GM19240 (cell line): ENCODE measurements around the gene BASP1.
"Not testable (repeated sequence)": the region's sequence is repeated elsewhere in the genome, so short reads cannot be mapped to it uniquely, and the experiment has no call there.

Source experiments
- DNase-seq: peaks from one replicate; pipeline ENCODE4 v3.0.0; 2011; ENCODE audit warnings: low spot score; ENCODE audit not compliant: insufficient read length

The BASP1 gene

DNA sequence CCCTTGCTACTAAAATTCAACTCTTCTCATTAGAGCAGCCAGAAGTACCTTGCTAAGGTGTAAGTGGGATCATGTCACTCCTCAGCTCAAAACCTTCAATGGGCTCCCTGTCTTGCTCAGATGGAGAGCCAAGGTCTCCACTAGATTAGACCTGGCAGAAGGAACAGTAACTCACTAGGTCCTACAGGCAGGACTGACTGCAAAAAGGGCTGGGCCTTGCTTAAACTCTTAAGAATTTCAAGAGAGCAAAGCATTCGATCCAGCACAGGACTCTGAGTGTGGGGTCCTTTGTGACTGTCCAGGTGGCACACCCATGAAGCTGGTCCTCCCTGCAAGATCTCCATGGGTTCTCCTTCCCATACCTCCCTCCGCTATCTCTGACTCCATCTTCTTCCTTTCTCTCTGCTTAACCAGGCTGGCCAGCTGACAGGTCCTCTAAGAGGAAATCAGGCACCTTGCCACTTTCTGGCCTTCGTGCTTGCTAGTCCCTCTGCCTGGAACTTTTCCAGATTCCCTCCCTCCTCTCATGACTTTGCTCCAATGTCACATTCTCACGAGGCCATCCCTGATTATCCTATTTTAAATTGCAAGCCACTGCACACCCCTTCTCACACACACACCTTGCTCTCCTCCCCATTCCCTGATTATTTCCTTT, 70.2 kb downstream of the BASP1 start:
- DNase-seq: no peak

DNA sequence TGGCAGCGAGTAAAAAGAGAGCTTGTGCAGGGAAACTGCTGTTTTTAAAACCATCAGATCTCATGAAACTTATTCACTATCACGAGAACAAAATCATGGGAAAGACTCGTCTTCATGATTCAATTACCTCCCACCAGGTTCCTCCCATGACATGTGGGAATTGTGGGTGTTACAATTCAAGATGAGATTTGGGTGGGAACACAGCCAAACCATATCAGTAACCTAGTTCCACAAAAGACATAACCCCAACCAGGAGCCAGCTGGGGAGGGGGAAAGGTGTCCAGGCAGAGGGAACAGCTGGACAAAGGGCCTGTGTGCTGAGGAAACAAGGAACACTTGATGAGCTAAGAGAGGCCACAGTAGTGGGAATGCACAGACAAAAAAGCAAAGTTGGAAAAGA, 71.1 kb downstream of the BASP1 start:
- DNase-seq: no peak

DNA sequence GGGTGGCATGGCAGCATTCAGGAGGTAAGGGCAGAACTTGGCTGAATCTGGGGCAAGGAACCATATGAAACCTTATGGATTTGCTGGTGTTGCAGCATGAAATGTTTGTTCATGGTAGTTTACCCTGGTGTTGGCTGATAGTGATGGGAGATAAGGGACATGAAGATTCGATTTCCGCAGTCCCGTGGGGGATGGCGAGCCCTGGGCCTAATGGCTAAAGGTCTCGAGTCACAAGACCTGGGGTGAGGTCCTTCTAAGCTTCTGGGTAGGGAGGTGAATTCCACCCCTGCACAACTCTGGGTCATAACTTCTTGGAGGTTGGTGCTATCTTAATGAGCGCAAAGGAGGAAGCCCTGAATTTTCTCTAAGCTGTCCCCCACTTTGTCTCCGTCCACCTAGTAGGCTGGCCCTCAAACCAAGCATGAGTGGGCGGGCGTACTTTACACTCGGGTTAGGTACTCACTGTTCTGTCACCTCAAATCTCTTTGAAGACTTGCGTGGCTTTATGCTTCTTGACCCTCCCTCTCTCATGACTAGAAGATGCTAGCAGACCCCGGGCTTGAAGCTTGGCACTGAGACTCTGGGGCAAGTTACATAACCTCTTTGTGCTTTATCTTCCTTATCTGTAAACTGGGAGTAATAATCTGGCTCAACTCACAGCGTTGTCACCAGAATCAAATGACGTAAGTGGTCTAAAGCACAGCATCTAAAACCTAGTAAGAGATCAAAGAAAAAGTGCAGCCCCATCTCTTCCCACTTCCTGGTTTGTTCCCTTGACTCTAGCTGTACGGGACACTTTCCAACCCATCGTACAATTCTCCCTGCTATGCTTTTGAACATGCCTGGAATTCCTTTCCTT, 72.5 kb downstream of the BASP1 start:
- no peak for DNase-seq

DNA sequence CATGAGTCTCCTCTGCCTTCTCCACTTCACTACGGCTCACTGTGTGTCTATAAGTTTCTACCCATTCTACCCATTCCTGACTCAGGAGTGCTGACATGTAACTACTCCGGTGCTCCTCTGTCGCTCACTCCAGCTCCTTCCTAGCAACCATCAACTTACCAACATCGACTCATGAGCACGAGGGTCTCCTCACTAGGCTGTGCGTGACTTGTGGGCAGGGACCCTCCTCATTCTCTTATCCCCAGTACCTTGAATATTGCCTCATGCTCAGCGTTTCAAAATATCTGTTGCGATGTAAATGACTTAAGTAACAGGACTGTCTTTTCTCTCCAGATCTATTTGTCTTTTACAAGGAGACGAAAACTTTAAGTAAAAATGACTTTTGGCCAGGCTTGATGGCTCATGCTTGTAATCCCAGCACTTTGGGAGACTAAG, 73.1 kb downstream of the BASP1 start:
- DNase-seq: no peak

DNA sequence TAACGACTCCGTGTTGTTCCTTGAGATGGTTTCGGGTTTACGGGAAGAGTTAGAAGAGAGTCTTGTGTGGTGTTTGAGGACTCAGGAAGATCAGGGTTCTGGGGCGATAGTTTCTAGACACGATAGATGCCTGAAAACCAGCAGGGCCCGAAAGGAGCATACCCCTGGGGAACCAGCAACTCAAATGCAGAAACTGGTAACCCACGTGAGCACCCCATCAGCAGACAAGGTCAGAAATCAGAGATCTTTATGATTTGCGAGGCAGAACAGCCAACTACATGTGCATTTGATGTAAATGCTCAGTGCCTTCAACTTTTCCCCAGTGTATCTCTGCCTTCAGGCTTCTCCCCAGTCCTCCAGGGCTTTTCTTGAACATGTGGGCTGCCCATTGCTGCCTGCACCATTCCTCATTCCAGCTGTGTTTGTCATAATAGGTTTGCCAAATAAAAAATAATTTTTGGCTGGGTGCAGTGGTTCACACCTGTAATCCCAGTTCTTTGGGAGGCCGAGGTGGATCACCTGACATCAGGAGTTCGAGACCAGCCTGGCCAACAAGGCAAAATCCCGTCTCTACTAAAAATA, 75.1 kb downstream of the BASP1 start:
- no peak for DNase-seq

DNA sequence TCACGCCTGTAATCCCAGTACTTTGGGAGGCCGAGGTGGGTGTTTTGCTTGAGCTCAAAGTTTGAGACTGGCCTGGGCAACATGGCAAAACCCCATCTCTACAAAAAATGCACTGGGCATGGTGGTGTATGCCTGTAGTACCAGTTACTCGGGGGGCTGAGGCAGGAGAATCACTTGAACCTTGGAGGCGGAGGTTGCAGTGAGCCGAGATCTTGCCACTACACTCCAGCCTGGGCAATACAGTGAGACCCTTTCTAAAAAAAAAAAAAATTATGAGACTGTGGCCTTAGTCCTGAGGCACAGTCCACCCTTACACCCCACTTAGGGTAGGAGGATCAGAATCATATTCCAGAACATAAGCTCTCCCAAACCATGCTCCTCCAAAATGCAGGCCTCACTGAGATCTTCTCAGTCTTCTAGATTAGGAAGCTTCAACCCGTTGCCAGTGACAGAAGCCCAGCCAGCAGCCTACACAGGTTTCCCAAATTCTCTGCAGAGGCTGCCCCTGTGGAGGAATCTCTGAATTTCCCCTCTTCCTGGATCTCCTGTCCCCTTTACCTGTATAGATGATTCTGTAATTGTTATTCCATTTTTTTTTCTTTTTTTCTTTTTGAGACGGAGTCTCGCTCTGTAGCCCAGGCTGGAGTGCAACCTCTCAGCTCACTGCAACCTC, 77.3 kb downstream of the BASP1 start:
- DNase-seq: no peak

DNA sequence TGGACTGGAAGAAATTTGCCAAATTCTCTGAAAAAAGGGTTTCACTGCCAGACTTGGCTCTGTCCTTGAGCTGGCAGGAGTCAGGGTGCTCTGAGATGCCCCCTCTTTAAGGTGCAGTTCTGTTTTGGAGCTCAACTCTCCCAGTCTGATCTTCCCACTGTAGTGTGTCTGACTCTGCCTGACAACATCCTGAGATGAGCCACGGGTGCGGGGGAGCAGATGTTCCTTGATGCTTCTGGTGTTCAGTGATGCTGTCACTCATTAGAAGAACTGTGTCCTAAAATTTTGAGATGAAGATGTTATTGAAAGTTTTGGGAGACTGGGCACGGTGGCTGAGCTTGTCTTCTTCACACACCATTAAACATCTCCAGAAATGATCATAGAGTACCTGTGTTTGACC, 78.2 kb downstream of the BASP1 start:
- no peak for DNase-seq

DNA sequence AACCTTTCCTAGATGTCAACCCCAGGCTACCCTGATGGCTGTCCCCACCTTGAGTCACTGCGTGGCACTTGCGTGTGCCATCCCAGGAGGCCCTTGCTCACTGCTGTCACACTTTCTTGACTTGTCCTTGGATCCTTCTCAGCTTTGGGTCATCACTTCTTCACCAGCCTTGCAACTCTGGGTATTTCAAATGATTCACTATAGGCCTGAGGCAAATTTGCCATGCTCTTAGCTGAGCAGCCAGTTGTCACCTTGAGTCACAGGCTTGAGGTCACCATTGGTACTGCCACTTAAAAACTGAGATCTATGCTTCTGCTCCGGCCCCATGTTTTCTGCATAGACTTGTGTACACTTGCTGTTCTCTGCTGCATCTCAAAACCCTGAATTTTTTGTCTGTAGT, 84.7 kb downstream of the BASP1 start:
- no peak for DNase-seq

DNA sequence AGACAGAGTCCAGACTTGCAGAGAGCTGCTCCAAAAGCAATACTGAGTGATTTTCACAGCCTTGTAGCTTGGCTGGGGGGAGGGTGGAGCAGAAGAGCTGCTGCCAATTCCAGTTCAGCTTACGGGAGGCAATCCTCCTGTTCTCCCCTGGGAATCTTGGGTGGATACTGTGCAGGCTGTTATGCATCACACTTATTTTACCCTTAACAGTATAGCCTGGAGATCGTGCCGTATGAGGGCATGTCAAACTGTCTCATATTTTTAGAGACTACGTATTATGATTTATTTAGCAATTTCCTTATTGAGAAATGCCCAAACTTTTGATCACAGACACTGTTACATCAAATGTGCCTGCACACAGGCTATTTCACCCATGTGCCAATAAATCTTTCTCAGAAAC, 85.2 kb downstream of the BASP1 start:
- DNase-seq: no peak

DNA sequence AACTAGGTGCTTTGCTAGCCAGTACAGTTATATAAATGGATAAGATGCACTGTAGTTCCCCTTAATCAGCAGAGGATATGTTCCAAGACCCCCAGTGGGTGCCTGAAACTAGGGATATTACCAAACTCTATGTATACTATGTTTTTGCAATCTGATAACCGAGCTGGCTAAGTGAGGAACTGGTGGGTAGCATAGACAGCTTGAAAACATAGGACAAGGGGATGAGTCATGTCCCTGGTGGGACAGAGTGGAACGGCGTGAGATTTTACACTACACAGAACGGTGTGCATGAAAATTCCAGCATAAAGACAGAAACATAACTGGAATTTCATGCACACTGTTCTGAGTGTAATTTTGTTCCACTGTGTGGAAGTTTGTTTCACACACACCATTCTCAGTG, 86.9 kb downstream of the BASP1 start:
- no peak for DNase-seq

DNA sequence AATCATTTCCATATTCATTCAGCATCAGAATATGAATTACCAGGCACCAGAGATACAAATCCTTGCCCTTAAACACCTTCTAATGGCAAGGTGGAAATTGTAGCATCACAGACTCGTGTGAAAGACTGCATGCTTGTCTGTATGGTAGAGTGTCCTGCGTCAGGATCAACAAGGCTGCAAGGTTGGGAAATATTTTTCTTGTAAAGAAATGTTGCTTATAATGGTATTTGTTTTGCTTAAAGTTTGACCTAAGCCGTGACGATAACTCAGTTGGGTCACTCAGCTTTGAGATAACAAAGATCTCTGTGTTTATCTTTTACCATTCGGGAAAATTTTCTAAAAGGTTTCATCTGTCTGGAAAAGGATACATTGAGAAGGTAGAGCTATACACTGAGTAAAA, 87.6 kb downstream of the BASP1 start:
- DNase-seq: no peak

DNA sequence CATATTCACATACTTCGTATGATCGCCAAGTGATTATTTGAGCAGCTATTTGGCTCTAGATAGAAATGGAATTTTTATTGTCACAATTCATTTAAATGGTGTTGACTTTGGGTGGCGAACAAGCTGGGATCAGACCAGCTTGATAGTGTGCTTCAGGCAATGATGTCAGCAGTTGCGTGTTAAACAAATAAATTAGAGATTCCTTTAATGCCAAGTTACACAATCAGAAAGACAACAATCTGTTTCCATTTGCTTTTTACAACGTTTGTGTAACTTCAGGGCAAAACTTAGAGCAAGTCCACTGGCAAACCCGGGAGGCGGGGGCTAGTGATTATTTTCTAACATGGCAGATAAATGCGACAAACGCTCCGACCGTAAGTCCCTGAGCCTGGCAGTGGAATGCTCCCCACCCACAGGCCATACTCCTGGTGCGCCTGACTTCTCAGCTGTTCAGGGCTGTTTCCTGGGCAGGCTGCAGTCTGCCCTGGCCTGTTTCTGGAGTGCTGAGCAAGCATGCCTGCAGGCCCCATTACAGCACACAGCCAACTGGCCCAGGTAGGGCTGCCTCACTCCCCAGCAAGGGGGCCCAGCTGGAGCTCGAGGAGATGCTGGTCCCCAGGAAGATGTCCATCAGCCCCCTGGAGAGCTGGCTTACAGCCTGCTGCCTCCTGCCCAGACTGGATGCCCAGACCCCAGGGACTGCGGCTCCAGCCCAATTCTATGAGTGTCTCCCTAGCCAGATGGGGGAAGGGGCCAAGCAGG, 88.7 kb downstream of the BASP1 start:
- DNase-seq: no peak

DNA sequence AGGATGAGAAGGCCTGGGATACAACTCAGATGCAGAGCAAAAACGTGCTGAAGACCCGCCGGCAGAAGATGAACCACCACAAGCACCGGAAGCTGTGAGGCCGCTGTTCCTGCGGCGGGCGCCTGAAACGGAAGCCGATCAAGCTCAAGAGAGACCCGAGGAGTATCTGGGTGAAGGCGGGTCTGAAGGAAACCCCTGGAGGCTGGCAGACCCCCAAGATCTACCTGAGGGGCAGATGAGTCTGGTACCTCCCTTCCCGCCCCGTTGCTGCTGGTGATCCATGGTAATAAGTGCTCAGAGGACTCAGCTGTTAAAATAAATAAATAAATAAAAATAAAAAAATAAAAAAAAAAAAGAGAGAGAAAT, 89.3 kb downstream of the BASP1 start:
- DNase-seq: no peak

DNA sequence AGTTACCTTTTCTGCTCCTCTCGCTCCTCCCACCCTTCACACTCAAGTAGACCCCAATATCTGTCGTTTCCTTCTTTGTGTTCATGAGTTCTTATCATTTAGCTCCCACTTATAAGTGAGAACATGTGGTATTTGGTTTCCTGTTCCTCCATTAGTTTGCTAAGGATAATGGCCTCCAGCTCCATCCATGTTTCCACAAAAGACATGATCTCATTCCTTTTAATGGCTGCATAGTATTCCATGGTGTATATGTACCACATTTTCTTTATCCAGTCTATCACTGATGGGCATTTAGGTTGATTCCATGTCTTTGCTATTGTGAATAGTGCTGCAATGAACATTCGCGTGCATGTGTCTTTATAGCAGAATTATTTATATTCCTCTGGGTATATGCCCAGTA, 90.0 kb downstream of the BASP1 start:
- not testable (repeated sequence) for DNase-seq

DNA sequence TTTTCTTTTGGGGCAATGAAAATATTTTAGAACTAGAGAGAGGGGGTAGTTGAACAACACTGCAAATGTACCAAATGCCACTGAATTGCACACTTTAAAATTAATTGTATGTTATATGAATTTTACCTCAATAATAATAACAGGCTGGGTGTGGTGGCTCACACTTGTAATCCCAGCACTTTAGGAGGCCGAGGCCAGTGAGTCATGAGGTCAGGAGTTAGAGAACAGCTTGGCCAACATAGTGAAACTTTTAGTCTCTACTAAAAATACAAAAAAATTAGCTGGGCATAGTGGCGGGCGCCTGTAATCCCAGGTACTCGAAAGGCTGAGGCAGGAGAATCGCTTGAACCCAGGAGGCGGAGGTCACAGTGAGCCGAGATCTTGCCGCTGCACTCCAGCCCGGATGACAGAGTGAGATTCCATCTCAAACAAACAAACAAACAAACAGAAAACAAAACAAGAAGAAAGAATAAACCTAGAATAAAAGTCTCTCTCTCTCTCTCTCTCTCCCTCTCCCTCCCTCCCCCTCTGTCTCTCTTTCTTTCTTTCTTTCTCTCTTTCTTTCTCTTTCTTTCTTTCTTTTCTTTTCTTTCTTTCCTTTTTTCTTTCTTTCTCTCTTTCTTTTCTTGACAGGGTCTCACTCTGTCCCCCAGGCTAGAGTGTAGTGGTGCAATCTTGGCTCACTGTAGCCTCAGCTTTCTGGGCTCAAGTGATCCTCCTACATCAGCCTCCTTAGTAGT, 91.1 kb downstream of the BASP1 start:
- no peak for DNase-seq

DNA sequence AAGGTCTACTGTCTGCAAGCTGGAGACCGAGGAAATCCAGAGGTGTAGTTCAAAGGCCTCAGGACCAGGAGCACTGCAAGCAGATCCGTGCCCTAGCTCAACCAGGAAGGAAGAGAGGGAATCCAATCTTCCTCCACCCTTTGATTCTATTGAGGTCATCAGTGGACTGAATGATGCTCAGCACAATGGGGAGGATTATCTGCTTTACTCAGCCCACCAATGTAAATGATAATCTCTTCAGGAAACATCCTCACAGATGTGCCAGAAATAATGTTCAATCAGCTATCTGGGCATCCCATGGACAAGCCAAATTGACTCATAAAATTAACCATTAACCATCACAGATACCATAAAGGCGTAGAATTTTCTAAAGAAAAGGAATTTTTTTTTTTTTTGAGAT, 92.0 kb downstream of the BASP1 start:
- no peak for DNase-seq

DNA sequence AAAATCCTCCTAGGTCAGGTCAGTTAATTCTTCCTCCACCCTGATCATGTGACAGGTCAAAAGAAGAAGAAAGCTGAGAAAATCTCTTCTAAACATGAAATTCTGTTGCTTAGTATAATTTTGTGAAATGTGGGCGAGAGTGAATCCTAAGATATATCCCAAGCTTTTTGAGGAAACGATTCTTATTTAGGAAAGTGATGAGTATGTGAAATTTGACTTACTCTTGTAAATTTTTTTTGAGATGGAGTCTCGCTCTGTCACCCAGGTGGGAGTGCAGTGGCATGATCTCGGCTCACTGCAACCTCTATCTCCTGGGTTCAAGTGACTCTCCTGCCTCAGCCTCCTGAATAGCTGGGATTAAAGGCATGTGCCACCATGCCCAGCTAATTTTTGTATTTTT, 93.1 kb downstream of the BASP1 start:
- DNase-seq: not testable (repeated sequence)

DNA sequence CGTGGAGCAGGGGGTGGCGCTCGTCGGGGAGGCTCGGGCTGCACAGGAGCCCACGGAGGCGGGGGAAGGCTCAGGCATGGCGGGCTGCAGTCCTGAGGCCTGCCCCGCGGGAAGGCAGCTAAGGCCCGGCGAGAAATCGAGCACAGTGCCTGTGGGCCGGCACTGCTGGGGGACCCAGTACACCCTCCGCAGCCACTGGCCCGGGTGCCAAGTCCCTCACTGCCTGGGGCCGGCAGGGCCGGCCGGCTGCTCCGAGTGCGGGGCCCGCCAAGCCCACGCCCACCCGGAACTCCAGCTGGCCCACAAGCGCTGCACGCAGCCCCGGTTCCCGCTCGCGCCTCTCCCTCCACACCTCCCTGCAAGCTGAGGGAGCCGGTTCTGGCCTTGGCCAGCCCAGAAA, 94.4 kb downstream of the BASP1 start:
- not testable (repeated sequence) for DNase-seq

DNA sequence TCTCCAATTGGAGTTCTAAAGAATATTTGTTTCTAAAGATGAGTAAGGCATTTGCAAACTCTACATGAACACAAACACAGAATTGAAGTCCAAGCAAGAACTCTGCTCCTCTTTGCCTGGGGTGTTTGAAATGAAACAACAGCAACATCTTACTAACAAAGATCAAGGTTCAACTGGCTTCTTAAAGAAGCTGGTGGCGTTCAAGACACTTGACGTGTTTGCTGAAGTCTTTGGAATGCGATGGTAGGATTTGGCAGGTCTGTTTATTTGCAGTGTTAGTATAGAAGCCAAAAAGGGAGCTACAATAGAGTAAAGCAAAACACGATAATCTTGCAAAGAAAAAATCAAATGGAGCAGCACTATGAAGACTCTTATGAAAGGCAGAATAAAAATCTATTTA, 94.9 kb downstream of the BASP1 start:
- DNase-seq: no peak

DNA sequence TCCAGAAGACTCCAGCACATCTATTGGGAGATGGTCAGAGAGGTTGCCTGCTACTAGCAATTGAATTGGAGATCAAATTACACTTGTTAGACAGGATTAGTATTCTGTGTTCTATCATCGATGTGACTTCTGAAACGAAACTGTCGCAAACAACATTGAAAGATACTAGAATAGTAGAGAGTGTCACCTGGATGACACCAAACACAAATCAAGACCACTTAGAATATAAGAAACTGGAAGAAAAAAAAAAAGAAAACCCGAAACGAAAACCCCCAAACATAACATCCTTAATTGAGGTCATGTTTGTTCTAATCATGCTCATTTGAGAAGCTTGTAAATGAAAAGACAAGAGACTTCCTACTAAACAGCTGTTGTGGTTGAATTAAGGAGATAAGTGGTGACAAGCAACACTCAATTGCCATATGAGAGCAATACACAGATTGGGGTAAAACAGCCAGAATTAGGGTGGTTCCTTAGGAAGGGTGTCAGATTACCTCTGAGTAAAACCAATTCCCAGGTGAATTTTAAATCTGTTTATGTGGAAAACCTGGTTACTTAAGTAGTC, 97.6 kb downstream of the BASP1 start:
- peak; percentile 13 for DNase-seq
